Measurements from ENCODE around the gene IL36A.

Gene IL36A, protein sequence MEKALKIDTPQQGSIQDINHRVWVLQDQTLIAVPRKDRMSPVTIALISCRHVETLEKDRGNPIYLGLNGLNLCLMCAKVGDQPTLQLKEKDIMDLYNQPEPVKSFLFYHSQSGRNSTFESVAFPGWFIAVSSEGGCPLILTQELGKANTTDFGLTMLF

GRCh38 chr2:113005030-113005509 lies at the start of gene IL36A:
Gene IL36A, plus strand, starts transcription at chr2:113005459. Its CDS starts 413 bp downstream, at chr2:113005872.
- no peak for DNase-seq

GRCh38 chr2:112957511-112957910 lies 47.7 kb upstream of the IL36A start:
- DNase-seq = no peak

DNA sequence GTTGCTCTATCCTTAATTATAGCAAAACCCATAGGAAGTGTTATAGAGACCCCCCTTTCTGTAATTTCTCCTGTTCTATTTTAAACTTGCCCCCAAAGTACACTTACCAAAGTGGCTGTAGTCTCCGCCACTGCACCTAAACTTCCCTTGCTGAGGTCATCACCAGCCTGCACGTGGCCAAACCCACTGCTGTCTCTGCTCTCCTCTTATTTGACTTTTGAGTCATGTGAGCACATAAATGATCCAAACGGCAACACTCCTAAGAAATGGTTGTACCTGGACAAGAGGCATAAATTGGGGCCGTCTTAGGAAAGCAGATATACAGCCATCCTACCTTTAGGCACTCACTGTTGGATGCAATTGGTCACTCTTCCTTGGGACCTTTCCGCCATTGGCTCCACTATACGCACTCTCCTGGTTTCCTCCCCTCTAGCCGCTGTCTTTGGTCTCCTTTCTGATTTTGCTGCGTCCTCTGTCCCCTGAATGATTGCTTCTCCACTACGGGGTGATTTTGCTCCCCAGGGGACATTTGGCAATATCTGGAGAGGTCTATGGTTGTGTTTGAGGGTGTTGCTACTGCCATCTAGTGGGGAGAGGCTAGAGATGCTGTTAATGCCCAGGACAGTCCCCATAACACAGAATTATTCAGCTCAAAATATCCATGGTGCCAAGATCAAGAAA lies 46.7 kb upstream of the IL36A start:
- DNase-seq = peak; percentile 50

DNA sequence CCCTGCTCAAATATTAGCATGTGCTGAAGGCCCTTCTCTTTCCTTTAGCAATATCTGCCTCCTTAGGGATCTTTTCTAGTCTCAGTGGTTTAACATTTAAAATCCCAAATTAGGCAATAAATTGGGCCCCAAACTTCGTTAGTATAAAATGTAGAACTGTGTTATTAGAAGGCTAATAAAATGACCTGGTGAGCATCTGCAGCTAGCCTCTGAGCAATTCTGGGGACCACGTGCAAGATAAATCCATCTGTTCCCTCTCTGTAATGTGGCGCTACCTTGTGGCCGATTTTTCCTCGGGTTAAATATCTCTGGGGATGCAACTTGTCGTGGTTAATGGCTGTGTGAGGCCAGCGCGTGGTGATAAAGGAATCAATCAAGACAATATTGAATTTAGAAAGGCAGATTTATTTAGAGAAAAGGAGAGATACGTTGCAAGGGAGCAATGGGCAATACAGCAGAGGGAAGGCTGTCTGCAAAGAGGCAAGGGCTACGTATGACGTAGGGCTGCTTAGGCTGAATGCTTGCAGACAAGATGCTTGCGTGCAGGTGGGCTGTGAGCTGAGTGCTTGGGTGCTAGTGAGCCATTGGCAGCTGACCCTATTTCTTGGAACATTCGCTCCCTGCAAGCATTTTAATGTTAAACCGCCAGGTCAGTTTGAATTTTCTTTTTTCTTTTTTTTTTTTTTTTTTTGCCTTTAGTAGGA lies 46.0 kb upstream of the IL36A start:
- DNase-seq = peak; percentile 22

GRCh38 chr2:112960230-112960825 lies 44.9 kb upstream of the IL36A start:
- DNase-seq = no peak

GRCh38 chr2:112962308-112963175 lies 42.7 kb upstream of the IL36A start:
- no peak for DNase-seq

- no peak for DNase-seq
Measured at GRCh38 chr2:112967023-112967422, 38.2 kb upstream of the IL36A start.

DNA sequence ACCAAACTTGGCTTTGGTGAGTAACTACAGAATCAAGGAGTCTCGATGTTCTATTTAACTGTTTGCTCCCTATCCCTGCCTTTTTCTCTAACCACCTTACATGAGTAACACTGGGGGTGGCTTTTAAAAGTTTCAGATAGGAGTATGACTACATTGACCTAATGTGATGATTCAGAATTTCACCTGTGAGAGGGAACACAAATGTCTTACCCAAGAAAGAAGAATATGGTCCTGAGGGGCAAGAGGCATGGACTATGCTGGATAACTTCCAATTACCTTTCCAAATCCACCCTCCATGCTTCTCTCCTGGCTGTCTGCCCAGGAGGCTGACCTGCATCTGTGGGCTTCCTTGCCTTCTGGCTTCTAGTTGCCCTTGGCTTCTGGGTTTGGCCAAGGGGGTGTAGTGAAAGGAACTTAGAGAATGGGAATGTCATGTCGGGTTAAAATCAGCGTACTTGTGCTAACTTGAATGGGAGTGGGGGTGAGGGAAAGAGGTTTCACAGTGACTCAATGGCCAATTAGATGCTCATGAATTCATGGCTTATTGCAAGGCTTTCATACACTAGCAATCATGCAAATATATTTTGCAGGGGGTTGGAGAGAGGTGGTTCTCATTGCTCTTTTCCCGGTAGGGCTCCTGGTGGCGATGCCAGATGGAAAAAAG lies 32.7 kb upstream of the IL36A start:
- no peak for DNase-seq

GRCh38 chr2:112973156-112973555 lies 32.1 kb upstream of the IL36A start:
- DNase-seq = no peak

GRCh38 chr2:112977559-112978056 lies 27.7 kb upstream of the IL36A start, which contains the start of gene IL36G:
Gene IL36G, plus strand, starts transcription at chr2:112978006. Its CDS starts 633 bp downstream, at chr2:112978639.
- DNase-seq = no peak

DNA sequence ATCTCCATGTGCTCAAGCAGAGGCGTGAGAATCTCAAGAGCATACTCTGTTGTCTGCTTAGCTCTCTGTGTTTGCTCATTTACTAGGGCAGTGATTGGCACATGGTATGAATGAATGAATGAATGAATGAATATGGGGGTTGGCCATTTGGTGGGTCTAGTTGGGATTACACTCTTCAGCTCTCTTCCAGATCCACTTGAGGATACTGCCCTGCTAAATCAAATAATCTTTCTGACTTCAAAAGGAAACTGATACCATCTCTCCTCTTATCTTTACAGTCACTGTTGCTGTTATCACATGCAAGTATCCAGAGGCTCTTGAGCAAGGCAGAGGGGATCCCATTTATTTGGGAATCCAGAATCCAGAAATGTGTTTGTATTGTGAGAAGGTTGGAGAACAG lies 25.5 kb upstream of the IL36A start:
- DNase-seq = no peak

- no peak for DNase-seq
Measured at GRCh38 chr2:112980537-112980936, 24.7 kb upstream of the IL36A start.

- no peak for DNase-seq
Measured at GRCh38 chr2:112985090-112985489, 20.2 kb upstream of the IL36A start.

DNA sequence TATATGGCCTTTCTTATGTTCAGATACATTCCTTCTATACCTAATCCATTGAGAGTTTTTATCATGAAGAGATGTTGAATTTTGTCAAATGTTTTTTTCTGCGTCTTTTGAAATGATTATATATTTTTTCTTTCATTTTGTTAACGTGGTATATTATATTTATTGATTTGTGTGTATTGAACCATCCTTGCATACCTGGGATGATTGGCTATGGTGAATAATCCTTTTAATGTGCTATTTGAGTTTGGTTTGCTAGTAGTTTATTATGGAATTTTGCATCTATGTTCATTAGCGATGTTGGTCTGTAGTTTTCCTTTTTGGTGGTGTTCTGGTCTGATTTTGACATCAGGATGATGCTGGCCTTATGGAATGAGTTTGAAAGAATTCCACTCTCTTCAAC lies 15.6 kb upstream of the IL36A start:
- no peak for DNase-seq

DNA sequence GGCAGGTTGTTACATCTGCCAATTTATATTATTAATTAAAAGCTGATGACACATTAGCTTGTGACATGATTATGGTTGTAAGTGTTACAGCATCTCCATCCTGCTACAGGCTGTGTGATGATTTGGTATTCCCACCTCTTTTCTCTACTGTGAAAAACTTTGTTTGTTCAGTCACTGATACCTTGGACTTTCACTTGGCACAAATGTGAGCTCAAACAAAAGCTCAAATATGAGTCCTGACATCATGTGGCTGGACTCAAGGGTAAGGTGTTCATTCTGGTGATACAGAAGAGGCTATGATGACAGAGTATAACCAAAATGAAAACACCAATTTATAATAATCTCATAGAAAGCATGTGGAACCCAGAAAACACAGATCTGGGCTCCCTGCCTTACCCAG lies 11.4 kb upstream of the IL36A start:
- DNase-seq = no peak

GRCh38 chr2:112994648-112995047 lies 10.6 kb upstream of the IL36A start:
- DNase-seq = no peak

GRCh38 chr2:112995346-112995920 lies 9.8 kb upstream of the IL36A start:
- no peak for DNase-seq

DNA sequence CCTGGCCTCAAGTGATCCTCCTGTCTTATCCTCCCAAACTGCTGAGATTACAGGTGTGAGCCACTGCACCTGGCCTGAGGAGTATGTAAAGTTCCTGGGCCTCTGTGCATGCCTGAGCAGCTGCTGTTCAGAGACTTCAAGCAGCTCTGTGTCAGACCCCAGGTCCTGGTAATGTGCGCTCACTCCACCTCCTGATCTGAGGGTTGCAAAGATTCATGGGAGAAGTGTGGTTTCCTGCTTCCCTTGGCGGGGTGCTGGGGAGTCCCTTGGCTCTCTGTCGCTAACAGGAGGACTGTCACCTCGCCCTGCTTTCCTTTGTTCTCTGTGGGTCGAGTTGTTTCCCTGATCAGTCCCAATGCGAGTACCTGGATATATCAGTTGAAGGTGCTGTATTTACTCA lies 8.6 kb upstream of the IL36A start:
- no peak for DNase-seq

DNA sequence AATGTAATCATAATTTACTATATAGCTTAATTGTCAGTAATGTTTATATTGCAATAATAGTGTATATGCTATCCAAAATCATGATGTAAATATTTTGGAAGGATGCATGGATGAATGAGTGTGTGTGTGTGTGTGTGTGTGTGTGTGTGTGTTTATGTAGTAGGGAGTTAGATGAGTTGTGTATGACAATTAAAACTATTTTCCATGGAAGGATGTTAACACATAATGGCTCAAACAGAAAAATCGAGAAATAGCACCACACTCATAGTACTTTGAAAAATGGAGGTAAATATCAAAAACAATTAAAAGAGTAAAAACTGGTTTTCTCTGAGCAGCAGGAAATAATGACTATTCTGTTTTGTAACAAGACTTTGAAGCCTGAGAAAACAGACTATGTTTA lies 8.1 kb upstream of the IL36A start:
- no peak for DNase-seq

DNA sequence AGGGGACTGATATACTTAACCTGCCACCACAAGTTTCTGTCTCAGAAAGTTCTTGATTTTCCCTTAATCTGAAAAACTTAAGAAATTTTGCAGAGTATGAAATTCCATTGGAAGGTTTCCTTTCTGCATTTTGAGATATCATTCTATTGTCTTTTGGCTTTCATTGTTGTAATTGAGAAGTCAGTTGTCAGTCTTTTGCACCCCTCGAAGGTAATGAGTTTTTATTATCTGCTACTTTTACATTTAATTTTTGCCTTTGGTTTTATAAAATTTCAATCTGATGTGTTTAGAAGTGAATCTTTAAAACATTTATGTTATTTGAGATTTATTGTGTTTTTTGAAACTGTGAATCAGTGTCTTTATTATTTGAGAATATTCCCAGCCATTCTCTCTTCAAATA lies 4.8 kb upstream of the IL36A start:
- DNase-seq = no peak

- no peak for DNase-seq
Measured at GRCh38 chr2:113002677-113003076, 2.6 kb upstream of the IL36A start.

DNA sequence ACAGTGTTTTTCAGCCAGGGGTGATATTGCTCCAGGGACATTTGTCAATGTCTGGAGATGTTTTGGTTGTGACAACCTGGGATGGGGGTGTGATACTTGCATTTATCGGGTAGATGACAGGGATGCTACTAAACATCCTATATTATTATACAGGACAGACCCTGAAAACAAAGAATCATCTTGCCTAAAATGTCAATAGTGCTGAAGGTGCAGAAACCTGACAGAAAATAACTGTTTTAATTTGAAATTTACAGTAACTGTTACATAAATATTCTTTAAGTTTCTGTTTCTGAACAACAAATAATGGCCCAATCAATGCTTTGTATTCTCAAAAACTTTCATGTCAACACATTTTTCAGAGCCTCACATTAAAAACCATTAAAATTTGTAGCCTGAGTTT lies 2.0 kb downstream of the IL36A start:
- DNase-seq = no peak

All from DMS79 treated with DMSO at 0.1 percent for 48 hours (cell line).